BJ (cell line): Measurements from ENCODE around the gene MRPL54. TPM values are rescaled to one million over a fixed set of nuclear protein-coding genes. Genes with fewer than 3 reads are reported as not detected.

Experiments
- CTCF ChIA-PET: fragments of 350-600 bp; formaldehyde crosslinking; extraction: SDS; loops from one replicate; lab custom pipeline; 2021; ENCODE audit warnings: antibody characterized with exemption, inconsistent platforms; lab: Yijun Ruan, JAX
- POLR2A ChIA-PET: fragments of 300-600 bp; sonication (Branson Sonifier 250); formaldehyde crosslinking; extraction: SDS; loops from one replicate; lab custom pipeline; 2021; ENCODE audit warnings: antibody characterized with exemption; lab: Charles Lee
- DNase-seq: peaks from one replicate; pipeline ENCODE4 v3.0.0-alpha.2; 2011; ENCODE audit warnings: low read depth
- H3K27me3 ChIP-seq: 2 replicates; pipeline ENCODE4 v1.6.0; 2011; ENCODE audit warnings: low read length; ENCODE audit not compliant: control insufficient read depth, insufficient read depth
- H3K36me3 ChIP-seq: 2 replicates; pipeline ENCODE4 v1.5.1; 2011; ENCODE audit warnings: low read length; ENCODE audit not compliant: control insufficient read depth, insufficient read depth
- H3K4me3 ChIP-seq: 2 replicates; pipeline ENCODE4 v1.5.1; 2011; ENCODE audit warnings: low read depth, mild to moderate bottlenecking, control low read depth, low read length
- polyA plus RNA-seq: library from polyadenylated mRNA; depleted of rRNA; stranded (reverse); fragments of >200 nt; gene quantifications from 2 replicates; pipeline ENCODE4 v1.2.3, GENCODE V29; 2011
- TF ChIP-seq, protein P1 (sequence below): IDR thresholded peaks from 2 replicates; pipeline ENCODE4 v1.5.1; 2011; ENCODE audit warnings: low read depth, mild to moderate bottlenecking, control low read depth, inconsistent platforms, low read length, moderate library complexity; ENCODE audit not compliant: insufficient read depth

Gene MRPL54
- polyA plus RNA-seq, 1 experiment = 77.7 TPM

DNA sequence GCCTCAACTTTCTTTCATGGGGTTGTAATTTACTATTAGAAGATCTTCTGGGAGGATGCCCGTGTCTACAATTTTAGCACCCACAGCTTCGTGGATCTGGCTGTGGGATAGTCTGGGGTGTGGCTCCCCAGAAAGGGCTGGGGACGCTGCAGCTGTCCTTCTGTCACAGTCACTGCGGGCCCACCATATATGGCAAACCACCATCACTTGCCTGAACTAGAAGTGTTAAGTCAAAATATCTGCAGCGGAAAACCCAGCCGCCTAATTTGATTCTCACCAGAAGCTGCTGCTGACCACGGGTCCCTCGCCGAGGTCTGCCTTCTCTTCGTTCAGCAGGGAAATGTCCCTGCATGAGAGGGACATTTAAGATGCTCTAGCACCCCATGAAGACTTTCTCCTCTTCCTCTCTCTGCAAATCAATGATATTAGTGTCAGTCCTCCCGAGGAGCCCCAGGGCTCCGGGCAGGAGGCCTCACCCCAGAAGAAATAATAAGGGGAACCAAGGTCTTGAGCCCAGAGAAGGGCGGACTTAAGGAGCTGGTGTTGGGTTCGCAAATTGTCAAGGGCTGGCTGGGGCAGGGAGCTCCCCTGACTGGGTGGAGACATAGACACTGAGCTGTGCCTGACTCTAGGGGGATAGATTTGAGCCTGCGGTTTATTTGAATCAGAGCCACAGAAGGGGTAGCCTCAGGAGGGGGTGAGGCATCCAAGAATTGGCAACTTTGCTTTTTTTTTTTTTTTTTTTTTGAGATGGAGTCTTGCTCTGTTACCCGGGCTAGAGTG lies 26.7 kb downstream of the MRPL54 start:
- CTCF ChIA-PET = interaction anchor here (1.2 to 1.5 kb wide), 3 partner anchors 8 to 33 kb away, joined by 3 to 7 read pairs (median 4); no protein-coding TSS in a partner anchor
- TF ChIP-seq, protein P1, sequence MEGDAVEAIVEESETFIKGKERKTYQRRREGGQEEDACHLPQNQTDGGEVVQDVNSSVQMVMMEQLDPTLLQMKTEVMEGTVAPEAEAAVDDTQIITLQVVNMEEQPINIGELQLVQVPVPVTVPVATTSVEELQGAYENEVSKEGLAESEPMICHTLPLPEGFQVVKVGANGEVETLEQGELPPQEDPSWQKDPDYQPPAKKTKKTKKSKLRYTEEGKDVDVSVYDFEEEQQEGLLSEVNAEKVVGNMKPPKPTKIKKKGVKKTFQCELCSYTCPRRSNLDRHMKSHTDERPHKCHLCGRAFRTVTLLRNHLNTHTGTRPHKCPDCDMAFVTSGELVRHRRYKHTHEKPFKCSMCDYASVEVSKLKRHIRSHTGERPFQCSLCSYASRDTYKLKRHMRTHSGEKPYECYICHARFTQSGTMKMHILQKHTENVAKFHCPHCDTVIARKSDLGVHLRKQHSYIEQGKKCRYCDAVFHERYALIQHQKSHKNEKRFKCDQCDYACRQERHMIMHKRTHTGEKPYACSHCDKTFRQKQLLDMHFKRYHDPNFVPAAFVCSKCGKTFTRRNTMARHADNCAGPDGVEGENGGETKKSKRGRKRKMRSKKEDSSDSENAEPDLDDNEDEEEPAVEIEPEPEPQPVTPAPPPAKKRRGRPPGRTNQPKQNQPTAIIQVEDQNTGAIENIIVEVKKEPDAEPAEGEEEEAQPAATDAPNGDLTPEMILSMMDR = no peak
- POLR2A ChIA-PET = no interaction called here
- Histone ChIP-seq H3K27me3 (peaks cover 5% of the 10 kb centered on the region), H3K4me3 (no peak overlapping the region), H3K36me3 (no peaks in the 10 kb centered on the region)
- no peak for DNase-seq

DNA sequence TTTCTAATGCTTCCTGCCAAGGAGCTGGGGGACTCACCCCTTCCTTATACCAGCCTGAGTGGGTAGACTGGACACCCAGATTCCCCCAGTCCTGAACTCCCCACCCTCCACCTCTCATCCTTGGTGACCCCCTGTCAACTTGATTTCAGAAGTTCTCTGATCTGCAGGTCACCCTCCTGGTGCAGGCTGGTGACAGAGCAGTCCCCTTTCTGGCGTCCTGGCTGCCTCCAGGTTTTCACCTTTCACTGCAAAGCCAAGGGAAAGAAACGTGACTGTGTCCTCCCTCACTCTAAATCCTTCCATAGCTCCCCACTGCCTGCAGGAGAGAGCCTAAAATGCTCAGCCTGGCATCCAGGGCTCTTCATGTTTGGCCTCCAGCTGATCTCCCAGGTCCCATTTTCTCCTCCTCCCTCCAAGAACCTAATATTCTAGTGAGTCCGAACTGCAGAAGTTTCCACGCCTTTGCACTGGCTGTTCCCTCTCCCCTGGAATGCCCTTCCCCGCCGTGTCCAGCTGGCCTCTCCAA lies 27.8 kb downstream of the MRPL54 start:
- TF ChIP-seq, protein P1 = no peak
- POLR2A ChIA-PET = no interaction called here
- CTCF ChIA-PET = interaction anchor here (1.5 kb wide), 1 partner anchor 32 kb away, joined by 7 read pairs; no protein-coding TSS in a partner anchor

DNA sequence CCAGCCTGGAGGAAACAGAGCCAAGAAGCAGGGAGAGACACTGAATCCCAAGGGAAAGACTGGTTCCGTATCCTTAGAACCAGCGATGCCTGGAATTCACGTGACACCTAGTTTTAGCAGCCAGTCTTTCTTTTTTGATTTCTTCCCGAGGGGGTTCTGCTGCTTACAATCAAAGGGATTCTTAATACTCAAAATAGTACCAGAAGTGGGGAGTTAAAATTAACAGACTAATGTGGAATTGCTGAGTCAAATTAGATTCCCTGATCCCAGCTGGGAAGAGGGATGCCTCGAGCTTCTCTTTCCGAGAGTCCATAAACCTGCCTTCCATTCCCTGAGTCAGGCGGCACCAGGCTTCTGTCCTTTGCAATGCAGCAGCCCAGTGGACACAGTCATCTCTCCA lies 28.5 kb downstream of the MRPL54 start:
- ChIA-PET CTCF (no interaction called here), POLR2A (no interaction called here)
- no peak overlapping the region for H3K4me3 ChIP-seq
- no peaks in the 10 kb centered on the region for H3K36me3 ChIP-seq
- peaks cover 2% of the 10 kb centered on the region for H3K27me3 ChIP-seq
- TF ChIP-seq, protein P1 = no peak
- no peak for DNase-seq

More for the DNA sequence above, 27.8 kb downstream of the MRPL54 start:
- Histone ChIP-seq H3K4me3 (no peak overlapping the region), H3K36me3 (no peaks in the 10 kb centered on the region), H3K27me3 (peaks cover 2% of the 10 kb centered on the region)
- no peak for DNase-seq

DNA sequence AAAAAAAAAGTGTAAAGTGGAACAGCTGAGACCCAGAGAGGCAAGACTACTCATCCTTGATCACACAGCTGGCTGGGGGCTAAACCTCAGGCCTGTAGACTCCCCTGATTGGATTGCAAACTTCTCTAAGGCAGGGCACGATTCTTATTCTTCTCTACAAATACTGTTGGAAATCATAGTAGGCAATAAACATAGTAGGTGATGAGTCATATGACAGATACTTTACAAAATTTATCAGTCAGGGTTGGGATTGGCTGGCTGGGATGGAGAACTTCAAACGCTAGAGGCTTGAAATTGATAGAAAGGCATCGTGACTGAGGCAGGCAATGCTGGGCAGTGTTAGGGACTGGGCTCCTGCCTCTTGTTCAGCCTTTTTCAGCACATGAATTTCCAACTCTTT lies 29.6 kb downstream of the MRPL54 start:
- no peak overlapping the region for H3K4me3 ChIP-seq
- DNase-seq = no peak

DNA sequence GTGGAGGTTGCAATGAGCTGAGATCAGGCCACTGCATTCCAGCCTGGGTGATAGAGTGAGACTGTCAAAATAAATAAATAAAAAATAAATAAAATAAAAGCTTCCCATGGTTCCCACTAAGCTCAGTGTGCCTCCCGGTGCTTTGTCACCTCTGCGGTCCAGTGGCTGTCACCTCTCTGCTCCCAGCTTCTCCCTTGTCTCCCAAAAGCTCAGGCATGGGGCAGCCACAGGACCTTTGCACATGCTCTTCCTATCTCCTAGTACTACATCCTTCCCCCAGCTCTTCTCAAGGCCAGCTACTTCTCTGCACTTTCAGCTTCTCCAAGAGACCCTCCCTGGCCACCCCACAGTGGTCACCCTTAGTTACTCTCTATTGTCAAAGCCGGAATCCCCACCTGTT lies 31.3 kb downstream of the MRPL54 start:
- ChIA-PET CTCF (interaction anchor here (0.6 kb wide), 1 partner anchor 9 kb away, joined by 4 read pairs; no protein-coding TSS in a partner anchor), POLR2A (interaction anchor here (0.7 kb wide), 1 partner anchor 31 kb away, joined by 3 read pairs; no protein-coding TSS in a partner anchor)
- DNase-seq = no peak

More for the DNA sequence above, 29.6 kb downstream of the MRPL54 start:
- TF ChIP-seq, protein P1 = no peak
- ChIA-PET POLR2A (no interaction called here), CTCF (no interaction called here)
- H3K27me3 ChIP-seq = no peaks in the 10 kb centered on the region
- no peaks in the 10 kb centered on the region for H3K36me3 ChIP-seq

More for the DNA sequence above, 31.3 kb downstream of the MRPL54 start:
- Histone ChIP-seq H3K27me3 (no peaks in the 10 kb centered on the region), H3K4me3 (no peak overlapping the region), H3K36me3 (no peaks in the 10 kb centered on the region)
- TF ChIP-seq, protein P1 = no peak
